HEK293 (cell line): ENCODE data around the gene RPS6KA2.

Experiments used
- CTCF ChIA-PET: fragments of 350-600 bp; formaldehyde crosslinking; extraction: SDS; loops from one replicate; lab custom pipeline; 2021; ENCODE audit warnings: antibody characterized with exemption; lab: Yijun Ruan, JAX
- POLR2A ChIA-PET: fragments of 300-600 bp; formaldehyde crosslinking; extraction: SDS; loops from one replicate; lab custom pipeline; 2020; ENCODE audit warnings: antibody characterized with exemption, inconsistent platforms; lab: Yijun Ruan, JAX
- H3K27ac ChIP-seq: fragments of 200-500 bp; sonication (Bioruptor generic); 2 replicates; pipeline ENCODE4 v1.5.1; 2014; ENCODE audit warnings: low read depth, low read length, control low read depth, inconsistent platforms; ENCODE audit errors: extremely low read depth
- H3K36me3 ChIP-seq, 2 experiments: fragments of 200-500 bp in 1 of 2; sonication (Bioruptor generic) in 1 of 2; 1 replicate in 1 of 2; 2 replicates in 1 of 2; pipeline ENCODE4 v1.5.1; 2014 to 2017; ENCODE audit warnings: inconsistent platforms in 2 of 2, low read length in 2 of 2; ENCODE audit not compliant: control insufficient read depth in 2 of 2, insufficient read depth in 1 of 2
- H3K4me1 ChIP-seq: fragments of 200-500 bp; sonication (Bioruptor generic); 2 replicates; pipeline ENCODE4 v1.5.1; 2014; ENCODE audit warnings: mild to moderate bottlenecking, low read length, inconsistent platforms; ENCODE audit not compliant: control insufficient read depth, insufficient read depth
- H3K4me3 ChIP-seq: 2 replicates; pipeline ENCODE4 v1.5.1; 2011; ENCODE audit warnings: low read depth, mild to moderate bottlenecking, control low read depth, low read length, moderate library complexity
- H3K9me3 ChIP-seq: fragments of 200-500 bp; sonication (Bioruptor generic); 2 replicates; pipeline ENCODE4 v1.5.1; 2014; ENCODE audit warnings: low read depth, low read length, inconsistent platforms; ENCODE audit not compliant: control insufficient read depth, insufficient read depth
- AEBP2 ChIP-seq: fragments of 450-650 bp; formaldehyde crosslinking; IDR thresholded peaks from 2 replicates; pipeline ENCODE4 v1.5.1; 2016; ENCODE audit warnings: missing biosample characterization, missing genetic modification characterization, borderline replicate concordance
- ELK4 ChIP-seq: IDR thresholded peaks from 2 replicates; pipeline ENCODE4 v1.6.1; 2011; ENCODE audit warnings: mild to moderate bottlenecking, low read depth, low read length, borderline replicate concordance
- HOXC10 ChIP-seq: sonication (generic); formaldehyde crosslinking; IDR thresholded peaks from 2 replicates; pipeline ENCODE4 v1.8.1; 2023; ENCODE audit warnings: mild to moderate bottlenecking, missing genetic modification reagents
- INSM2 ChIP-seq: fragments of 450-650 bp; formaldehyde crosslinking; IDR thresholded peaks from 2 replicates; pipeline ENCODE4 v1.5.1; 2016; ENCODE audit warnings: missing biosample characterization, missing genetic modification characterization
- KLF17 ChIP-seq: fragments of 450-650 bp; formaldehyde crosslinking; IDR thresholded peaks from 2 replicates; pipeline ENCODE4 v1.5.1; 2016; ENCODE audit warnings: missing biosample characterization, missing genetic modification characterization
- OVOL3 ChIP-seq: fragments of 450-650 bp; formaldehyde crosslinking; IDR thresholded peaks from 2 replicates; pipeline ENCODE4 v1.5.1; 2016; ENCODE audit warnings: missing biosample characterization, missing genetic modification characterization
- SETDB1 ChIP-seq: IDR thresholded peaks from one replicate; pipeline ENCODE4 v1.6.1; 2017; ENCODE audit warnings: mild to moderate bottlenecking, low read length, moderate library complexity, mixed read lengths; ENCODE audit not compliant: insufficient read length
- YY2 ChIP-seq: fragments of 450-650 bp; formaldehyde crosslinking; IDR thresholded peaks from 2 replicates; pipeline ENCODE4 v1.5.1; 2016; ENCODE audit warnings: missing biosample characterization, missing genetic modification characterization
- ZBTB1 ChIP-seq: fragments of 450-650 bp; formaldehyde crosslinking; IDR thresholded peaks from 2 replicates; pipeline ENCODE4 v1.5.1; 2016; ENCODE audit warnings: missing biosample characterization, missing genetic modification characterization
- ZBTB26 ChIP-seq: fragments of 450-650 bp; formaldehyde crosslinking; optimal IDR thresholded peaks from 2 replicates; pipeline ENCODE3; 2016; ENCODE audit warnings: missing biosample characterization, mild to moderate bottlenecking, missing genetic modification characterization
- ZNF138 ChIP-seq: fragments of 450-650 bp; formaldehyde crosslinking; IDR thresholded peaks from 2 replicates; pipeline ENCODE4 v1.5.1; 2016; ENCODE audit warnings: missing biosample characterization, missing genetic modification characterization, borderline replicate concordance
- ZNF184 ChIP-seq: fragments of 450-650 bp; IDR thresholded peaks from 2 replicates; pipeline ENCODE4 v1.5.1; 2018; ENCODE audit warnings: missing biosample characterization, mild to moderate bottlenecking, missing genetic modification characterization
- ZNF2 ChIP-seq: fragments of 450-650 bp; formaldehyde crosslinking; IDR thresholded peaks from 2 replicates; pipeline ENCODE4 v1.5.1; 2016; ENCODE audit warnings: missing biosample characterization, missing genetic modification characterization
- ZNF221 ChIP-seq: fragments of 450-650 bp; formaldehyde crosslinking; IDR thresholded peaks from 2 replicates; pipeline ENCODE4 v1.5.1; 2017; ENCODE audit warnings: missing biosample characterization, missing genetic modification characterization, borderline replicate concordance
- ZNF335 ChIP-seq: fragments of 450-650 bp; formaldehyde crosslinking; conservative IDR thresholded peaks from 2 replicates; pipeline ENCODE4 v1.5.1; 2016; ENCODE audit warnings: missing biosample characterization, missing genetic modification characterization
- ZNF350 ChIP-seq: fragments of 450-650 bp; formaldehyde crosslinking; IDR thresholded peaks from 2 replicates; pipeline ENCODE4 v1.5.0; 2017; ENCODE audit warnings: missing biosample characterization, mild to moderate bottlenecking, missing genetic modification characterization
- ZNF362 ChIP-seq: fragments of 450-650 bp; formaldehyde crosslinking; IDR thresholded peaks from 2 replicates; pipeline ENCODE4 v1.5.1; 2016; ENCODE audit warnings: missing biosample characterization, missing genetic modification characterization
- ZNF416 ChIP-seq: fragments of 450-650 bp; formaldehyde crosslinking; IDR thresholded peaks from 2 replicates; pipeline ENCODE4 v1.5.1; 2016; ENCODE audit warnings: missing biosample characterization, missing genetic modification characterization
- ZNF555 ChIP-seq: fragments of 450-650 bp; formaldehyde crosslinking; conservative IDR thresholded peaks from 2 replicates; pipeline ENCODE4 v1.5.1; 2017; ENCODE audit warnings: missing biosample characterization, mild to moderate bottlenecking, missing genetic modification characterization, inconsistent platforms
- ZNF639 ChIP-seq: fragments of 450-650 bp; formaldehyde crosslinking; IDR thresholded peaks from 2 replicates; pipeline ENCODE4 v1.5.1; 2016; ENCODE audit warnings: missing biosample characterization, missing genetic modification characterization
- ZNF645 ChIP-seq: fragments of 450-650 bp; formaldehyde crosslinking; IDR thresholded peaks from 2 replicates; pipeline ENCODE4; 2016; ENCODE audit warnings: missing biosample characterization, missing genetic modification characterization

RPS6KA2 gene

GRCh38 chr6:166465671-166466087, 161.4 kb downstream of the RPS6KA2 start (continued):
- no peak for TF ChIP-seq ZBTB26 (tag by site-specific recombination)

- CTCF ChIA-PET, result no interaction called here
- Histone ChIP-seq H3K27ac (no peak overlapping the region), H3K4me1 (no peaks in the 10 kb centered on the region), H3K9me3 (no peaks in the 10 kb centered on the region)
- POLR2A ChIA-PET, result no interaction called here
- TF ChIP-seq ZNF416 (tag by site-specific recombination) (no peak), ZNF362 (tag by site-specific recombination) (no peak), HOXC10 (CRISPR knock-in tag) (no peak), ZNF639 (tag by site-specific recombination) (no peak), ZNF221 (no peak), SETDB1 (no peak), ZNF555 (tag by site-specific recombination) (no peak), AEBP2 (tag by site-specific recombination) (no peak), OVOL3 (tag by site-specific recombination) (no peak), ZNF2 (tag by site-specific recombination) (no peak), ZBTB1 (tag by site-specific recombination) (no peak)
- TF ChIP-seq, all 188 proteins: peak for 0
- Histone ChIP-seq H3K36me3 (peaks cover 0 to 9% of the 10 kb centered on the region in 2 experiments; a peak in 1 of 3 replicates), H3K4me3 (no peak overlapping the region)
Measured at GRCh38 chr6:166465003-166465399, 162.1 kb downstream of the RPS6KA2 start.

GRCh38 chr6:166464068-166465002, 162.7 kb downstream of the RPS6KA2 start:
- Histone ChIP-seq H3K9me3 (no peaks in the 10 kb centered on the region), H3K36me3 (peaks cover 0 to 6% of the 10 kb centered on the region in 2 experiments; a peak in 1 of 3 replicates), H3K4me3 (no peak overlapping the region), H3K4me1 (no peaks in the 10 kb centered on the region), H3K27ac (no peak overlapping the region)
- ChIA-PET CTCF (interaction anchor here (0.6 kb wide), 1 partner anchor 24 kb away, joined by 3 read pairs; no protein-coding TSS in a partner anchor), POLR2A (no interaction called here)
- TF ChIP-seq ZNF184 (no peak), ZNF138 (tag by site-specific recombination) (no peak), ZNF335 (tag by site-specific recombination) (no peak), ELK4 (no peak), YY2 (no peak), KLF17 (tag by site-specific recombination) (no peak), INSM2 (tag by site-specific recombination) (no peak), ZNF645 (tag by site-specific recombination) (no peak), ZNF350 (tag by site-specific recombination) (no peak)
